Testis (tissue), 2 donors: ENCODE data around the gene TUBB2B.

Experiments used
- CTCF ChIP-seq, 3 experiments: fragments of 450-650 bp in 2 of 3; fragments of 200-600 bp in 1 of 3; sonication (generic) in 1 of 3; IDR thresholded peaks; one replicate each; pipeline ENCODE4 v1.5.1; 2016 to 2019; ENCODE audit warnings: antibody characterized with exemption in 3 of 3, mild to moderate bottlenecking in 2 of 3, moderate library complexity in 1 of 3
- POLR2A ChIP-seq: fragments of 450-650 bp; IDR thresholded peaks from one replicate; pipeline ENCODE4 v1.6.1; 2017; ENCODE audit warnings: antibody characterized with exemption, mild to moderate bottlenecking, moderate library complexity

GRCh38 chr6:3270258-3270657 is 42.8 kb upstream of the TUBB2B start:
- TF ChIP-seq CTCF (IDR thresholded peaks at IDR 0.05) (no peak), POLR2A (no peak)
